Measurements from ENCODE around the gene CD6.

The CD6 gene

DNA sequence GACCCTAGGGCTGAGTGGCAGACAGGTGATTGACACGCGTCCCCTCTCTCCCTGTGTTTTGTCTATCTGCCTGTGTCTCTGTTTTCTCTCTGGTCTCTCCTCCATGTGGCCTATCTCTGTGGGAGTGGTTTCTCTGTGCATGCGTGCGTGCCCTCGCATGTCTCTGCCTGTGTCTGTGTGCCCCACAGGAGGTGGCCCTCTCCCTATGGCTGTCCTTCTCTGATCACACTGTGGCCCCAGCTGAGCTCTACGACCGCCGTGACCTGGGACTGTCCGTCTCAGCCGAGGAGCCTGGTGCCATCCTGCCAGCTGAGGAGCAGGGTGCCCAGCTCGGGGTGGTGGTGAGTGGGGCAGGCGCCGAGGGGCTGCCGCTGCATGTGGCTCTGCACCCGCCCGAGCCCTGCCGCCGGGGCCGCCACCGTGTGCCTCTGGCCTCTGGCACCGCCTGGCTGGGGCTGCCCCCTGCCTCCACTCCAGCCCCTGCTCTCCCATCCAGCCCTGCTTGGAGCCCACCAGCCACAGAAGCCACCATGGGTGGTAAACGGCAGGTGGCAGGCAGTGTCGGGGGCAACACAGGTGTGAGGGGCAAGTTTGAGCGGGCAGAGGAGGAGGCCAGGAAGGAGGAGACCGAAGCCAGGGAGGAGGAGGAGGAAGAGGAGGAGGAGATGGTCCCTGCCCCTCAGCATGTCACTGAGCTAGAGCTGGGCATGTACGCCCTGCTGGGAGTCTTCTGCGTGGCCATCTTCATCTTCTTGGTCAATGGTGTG, 35.6 kb upstream of the CD6 start:
- no peak for DNase-seq

DNA sequence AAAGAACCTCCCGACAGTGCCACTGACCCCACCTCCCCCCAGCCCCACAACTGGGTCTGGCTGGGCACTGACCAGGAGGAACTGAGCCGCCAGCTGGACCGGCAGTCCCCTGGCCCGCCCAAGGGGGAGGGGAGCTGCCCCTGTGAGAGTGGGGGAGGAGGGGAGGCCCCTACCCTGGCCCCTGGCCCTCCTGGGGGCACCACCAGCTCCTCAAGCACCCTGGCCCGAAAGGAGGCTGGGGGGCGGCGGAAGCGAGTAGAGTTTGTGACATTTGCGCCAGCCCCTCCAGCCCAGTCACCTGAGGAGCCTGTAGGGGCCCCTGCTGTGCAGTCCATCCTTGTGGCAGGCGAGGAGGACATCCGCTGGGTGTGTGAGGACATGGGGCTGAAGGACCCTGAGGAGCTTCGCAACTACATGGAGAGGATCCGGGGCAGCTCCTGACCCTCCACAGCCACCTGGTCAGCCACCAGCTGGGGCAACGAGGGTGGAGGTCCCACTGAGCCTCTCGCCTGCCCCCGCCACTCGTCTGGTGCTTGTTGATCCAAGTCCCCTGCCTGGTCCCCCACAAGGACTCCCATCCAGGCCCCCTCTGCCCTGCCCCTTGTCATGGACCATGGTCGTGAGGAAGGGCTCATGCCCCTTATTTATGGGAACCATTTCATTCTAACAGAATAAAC, 34.9 kb upstream of the CD6 start:
- DNase-seq, result no peak

DNA sequence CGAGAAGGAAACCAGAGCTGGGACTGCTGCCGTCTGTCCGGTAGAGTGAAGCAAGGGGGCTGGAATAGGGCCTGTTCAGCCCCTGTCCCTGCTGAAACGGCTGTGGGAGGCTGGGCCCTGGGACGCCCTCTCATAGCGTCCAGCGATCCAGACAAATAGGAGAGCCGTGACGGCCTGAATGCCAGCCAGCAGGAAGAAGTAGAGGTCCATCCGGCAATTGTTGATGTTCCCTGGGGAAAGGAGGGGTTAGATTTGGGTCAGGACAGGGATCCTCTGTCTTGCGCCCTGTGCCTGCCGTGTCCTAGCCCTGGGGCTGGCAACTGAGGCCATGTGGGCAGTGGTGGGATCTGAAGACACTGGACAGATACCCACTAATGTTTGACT, 34.3 kb upstream of the CD6 start:
- DNase-seq, result no peak

DNA sequence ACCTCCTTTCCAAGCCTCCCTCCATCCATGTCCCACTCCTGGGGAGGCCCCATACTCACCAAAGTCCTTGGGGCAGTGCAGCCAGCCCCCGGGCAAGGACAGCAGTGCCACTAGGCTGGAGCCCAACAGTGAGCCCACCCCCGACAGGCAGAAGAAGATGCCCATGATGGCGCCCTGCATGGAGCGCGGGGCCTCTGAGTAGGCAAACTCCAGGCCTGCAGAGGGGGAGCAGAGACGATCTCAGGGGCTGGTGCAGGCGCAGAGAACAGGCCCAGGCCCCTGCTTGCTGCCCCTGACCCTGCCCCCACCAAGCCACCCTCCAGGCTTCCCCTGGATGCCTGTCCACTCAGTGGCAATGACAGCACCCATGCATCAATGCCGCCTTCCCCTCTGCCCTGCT, 33.7 kb upstream of the CD6 start:
- no peak for DNase-seq

DNA sequence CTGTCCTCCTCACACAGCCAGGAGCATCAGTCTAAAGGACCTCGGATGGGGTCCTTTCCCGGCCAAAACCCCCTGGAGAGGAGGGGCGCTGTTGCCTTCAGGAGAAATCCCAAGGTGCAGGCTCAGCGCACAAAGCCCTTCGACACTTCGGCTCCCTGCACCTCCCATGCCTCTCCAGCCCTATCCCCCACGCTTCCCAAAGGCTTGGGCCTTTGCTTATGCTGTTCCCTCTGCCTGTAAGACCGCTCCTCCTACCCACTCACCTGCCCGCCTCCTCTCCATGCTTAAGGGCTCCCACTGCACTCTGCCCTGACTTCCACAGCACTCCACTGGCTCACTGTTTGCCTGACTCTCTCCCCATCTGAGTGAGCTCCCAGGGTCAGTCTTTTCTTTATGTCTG, 33.0 kb upstream of the CD6 start:
- DNase-seq, result no peak

DNA sequence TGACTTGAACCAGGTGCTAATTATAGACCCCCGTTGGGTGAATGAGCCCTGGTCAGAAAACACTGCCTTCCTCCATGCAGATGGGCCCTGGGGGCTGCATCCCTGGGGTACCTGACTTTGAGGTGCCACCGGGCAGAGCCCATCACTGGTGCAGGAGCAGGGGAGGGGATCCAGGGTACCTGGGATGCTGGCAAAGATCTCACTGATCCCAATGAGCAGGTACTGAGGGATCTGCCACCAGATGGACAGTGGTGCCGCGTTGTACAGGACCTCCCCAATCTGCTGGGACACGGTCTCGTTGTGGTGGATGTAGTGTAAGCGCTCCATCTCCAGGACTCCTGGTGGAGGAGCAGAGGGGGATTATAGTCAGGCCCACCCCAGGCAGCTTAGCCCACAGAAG, 32.2 kb upstream of the CD6 start:
- no peak for DNase-seq

DNA sequence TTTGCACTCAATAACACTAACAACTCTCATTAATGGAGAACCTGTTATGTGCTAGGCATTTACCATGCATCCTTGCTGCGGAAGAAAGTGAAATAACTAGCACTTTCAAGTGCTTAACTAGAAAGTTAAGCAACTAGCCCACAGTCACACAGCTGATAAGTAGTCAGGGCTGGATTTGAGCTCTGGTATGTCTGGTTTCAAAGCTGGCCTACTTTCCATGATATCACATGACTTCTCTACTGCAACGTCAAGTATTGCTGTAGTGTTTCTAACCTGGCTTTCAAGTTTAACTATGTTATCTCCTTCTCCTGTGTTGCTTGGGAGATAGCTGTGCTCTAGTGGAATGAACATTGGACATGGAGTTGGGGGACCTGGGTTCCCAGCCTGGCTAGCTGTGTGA, 31.6 kb upstream of the CD6 start:
- no peak for DNase-seq

DNA sequence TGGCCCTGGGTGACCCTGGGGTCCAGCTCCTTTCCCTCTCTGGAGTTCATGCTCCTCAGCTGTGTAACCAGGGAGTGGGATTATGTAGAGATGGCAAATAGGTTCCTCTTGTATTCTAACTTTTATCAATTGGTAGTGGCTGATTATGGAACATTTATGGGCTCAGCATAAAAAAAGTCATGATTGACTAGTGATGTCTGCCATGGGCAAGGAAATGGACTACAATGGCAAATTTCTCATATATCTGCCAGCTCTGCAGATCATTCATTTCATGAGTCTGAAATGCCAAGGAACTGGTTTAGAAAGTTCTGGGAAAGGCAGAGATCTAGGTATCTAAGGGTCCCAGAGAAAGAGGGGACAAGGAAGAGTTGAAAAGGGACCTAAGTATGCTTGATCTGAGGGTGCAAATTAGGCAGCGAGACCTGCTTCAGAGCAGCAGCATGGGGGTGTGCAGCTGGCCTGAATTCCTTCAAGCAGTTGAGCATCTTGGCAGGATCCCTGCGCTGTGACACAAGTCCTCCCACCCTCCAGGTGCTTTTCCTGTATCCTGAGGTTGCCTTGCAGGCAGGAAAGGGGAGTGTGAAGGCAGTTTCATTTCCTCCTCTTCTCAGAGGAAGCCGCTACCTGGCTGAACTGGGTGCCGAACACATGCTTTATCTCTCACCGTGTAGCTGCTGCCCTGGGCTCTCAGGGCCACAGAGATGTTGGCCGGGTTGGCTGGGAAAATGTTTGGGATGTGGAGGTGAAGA, 29.9 kb upstream of the CD6 start:
- no peak for DNase-seq

DNA sequence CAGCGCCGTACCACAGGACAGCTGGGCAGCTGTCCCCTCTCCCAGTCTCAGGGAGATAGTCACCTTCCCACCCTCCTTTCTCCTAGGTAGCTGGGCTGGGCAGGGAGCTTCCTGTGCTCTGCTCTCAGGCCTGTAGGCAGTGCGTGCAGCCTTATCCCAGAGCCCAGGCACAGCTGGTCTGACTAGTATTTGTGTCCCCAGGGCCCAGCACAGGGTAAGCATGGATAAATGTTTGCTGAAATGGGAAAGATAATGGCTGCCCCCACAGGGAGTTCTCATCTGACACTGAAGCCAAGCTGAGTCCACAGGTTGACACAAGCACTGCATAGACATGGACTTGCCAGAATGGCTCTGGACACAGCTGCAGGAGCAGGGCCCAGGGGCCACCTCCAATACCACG, 29.3 kb upstream of the CD6 start:
- DNase-seq, result peak in 1 of 2 experiments; percentile 35

DNA sequence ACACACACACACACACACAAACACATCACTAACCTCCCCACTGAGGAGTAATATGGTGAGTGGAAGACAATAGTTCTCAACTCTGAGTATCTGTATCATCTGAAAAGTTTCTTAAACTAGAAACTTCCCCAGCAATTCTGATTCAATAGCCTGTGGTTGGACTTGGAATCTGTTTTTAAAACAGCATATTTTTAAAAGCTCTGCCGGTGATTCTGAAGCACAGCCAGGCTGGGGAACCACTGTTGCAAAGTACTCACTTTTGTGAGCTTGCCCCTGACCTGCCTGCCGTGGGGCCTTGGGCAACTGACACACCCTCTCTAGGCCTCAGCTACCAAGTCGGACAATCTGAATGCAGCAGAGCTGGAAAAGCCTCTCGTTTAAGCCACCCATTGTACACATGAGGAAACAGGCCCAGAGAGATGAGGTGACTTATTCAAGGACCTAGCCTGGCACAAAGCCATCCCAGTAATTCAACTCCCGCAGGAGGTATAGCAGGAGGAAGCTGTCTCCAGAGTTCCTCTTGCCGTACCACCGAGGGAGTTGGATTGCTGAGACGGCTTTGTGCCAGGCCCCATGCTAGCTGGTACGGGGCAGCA, 28.4 kb upstream of the CD6 start:
- no peak for DNase-seq

DNA sequence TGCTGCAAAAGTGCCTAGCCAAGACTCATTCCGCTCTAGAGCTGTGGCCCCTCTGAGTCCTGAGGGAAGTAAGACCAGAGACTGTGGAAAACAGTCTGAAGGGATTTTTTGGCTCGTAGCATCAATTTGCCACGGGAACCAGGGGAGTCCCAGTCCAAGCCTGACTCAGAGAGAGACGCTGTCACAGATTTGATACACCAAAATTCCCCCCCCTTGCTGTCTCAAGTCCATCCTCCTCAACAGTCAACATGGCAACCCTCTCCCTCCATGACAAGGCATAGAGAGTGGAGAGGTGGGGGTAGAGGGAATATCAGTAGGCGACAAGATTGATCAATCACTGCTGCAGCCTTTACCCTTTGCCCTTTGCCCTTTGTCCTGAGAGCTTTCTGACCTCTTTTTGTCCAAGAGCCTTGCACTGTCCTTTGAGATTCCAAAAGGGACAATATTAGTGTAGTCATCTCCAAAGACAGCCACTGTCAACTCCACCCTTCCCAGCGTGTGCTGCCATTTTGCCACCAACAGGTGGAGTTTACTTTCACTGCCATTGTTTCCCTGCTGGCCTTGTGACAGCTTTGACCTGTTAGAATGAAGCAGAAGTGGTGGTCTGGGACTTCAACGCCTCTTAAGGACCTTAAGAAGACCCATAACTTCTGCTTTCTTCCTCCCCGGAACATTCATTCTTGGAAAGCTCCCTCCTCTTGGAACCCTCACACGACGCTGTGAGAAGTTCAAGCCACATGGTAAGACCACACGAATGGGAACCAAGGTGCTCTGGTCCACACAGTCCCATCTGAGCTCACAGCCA, 26.8 kb upstream of the CD6 start:
- DNase-seq, result no peak

DNA sequence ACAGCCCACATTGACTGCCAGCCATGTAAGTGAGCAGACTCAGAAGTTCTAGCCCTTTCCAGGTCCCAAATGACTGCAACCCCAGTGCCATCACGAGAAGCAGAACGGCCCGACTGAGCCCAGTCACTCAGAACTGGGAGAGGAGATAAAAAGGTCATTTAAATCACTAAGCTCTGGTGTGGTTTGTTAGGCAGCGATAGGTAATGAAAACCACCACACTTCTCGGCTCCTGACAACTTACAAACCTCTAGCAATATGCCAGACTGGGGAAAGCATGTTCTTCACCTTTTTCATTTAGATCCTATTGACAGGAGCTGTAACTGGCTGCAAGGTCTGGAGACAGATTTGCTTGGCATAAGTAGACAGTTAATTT, 26.2 kb upstream of the CD6 start:
- no peak for DNase-seq

DNA sequence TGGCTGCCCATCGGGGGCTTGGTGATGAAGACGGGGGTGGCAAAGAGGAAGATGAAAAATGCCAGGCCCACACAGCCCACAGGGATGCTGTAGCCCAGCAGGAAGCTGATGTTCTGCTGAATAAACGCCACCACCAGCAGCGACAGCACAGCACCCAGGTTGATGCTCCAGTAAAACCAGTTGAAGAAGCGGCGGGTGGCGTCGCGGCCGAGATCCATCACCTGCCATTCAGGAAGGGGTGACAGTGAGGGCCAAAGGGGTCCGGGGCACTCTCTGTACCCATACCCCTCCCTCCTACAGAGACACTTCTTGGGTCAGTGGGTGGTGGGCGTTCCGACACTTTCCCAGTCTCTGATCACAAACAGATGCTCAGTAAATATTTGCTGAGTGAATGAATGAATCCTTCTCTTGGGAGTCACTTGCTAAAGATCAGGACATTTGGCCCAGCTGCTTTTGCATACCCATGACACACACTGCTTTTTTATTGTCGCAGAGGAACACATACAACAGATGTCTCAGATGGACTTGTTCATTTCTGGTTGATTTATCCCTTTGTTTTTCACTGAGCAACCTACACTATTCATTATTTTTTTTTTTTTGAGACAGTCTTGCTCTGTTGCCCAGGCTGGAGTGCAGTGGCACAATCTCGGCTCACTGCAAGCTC, 24.7 kb upstream of the CD6 start:
- no peak for DNase-seq

DNA sequence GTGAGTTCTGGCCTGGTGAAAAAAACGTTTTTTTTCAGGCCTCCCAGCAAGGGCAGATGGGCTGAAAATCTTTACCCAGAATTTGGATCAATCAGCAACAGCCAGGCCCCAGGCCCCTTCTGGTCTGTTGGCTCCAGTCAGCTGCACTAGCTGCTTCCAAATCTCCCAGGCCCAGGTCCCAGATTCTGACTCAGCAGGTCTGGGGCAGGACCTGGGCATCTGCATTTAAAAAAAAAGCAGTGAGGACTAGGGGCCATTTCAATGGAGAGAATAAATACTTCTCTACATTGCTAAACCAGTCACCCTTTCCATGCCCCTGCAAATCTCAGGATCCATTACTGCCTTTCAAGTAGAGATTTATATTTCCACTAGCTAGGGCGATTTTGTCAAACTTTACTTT, 23.8 kb upstream of the CD6 start:
- no peak for DNase-seq

DNA sequence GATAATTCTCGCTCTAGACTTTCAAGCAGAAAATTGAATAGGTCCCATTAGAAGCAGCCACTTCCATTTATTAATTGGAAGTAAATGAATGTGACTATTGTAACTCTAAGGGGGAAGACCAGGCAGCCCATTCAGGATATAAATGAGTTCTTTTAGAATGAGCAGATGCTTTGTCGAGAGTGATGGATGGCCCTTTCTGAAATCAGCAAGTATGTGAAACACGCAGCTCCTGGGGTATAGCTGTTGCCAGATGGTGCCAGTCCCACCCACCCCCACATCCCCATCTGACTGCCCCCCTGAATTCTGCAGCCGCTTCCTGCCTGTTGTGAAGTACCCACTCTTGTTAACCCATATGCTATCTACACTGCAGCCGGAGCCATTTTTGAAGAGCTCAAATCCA, 23.2 kb upstream of the CD6 start:
- no peak for DNase-seq

DNA sequence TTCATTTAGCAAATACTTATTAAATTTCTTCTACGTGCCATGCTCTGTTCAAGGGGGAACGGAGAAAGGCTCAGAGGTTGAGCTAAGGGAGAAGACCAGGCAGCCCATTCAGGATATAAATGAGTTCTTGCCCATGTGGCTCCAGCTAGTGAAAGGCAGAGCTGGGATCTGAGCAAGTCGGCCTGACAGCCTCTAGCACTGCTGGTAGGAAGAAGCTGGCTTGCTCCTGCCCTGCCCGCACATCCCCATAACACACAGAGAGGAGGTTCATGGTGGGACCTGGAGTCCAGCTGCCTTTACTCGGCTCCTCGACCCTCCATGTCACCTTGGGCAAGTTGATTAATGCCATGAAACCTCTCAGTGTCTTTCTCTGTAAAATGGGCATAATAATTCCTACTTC, 21.5 kb upstream of the CD6 start:
- no peak for DNase-seq

DNA sequence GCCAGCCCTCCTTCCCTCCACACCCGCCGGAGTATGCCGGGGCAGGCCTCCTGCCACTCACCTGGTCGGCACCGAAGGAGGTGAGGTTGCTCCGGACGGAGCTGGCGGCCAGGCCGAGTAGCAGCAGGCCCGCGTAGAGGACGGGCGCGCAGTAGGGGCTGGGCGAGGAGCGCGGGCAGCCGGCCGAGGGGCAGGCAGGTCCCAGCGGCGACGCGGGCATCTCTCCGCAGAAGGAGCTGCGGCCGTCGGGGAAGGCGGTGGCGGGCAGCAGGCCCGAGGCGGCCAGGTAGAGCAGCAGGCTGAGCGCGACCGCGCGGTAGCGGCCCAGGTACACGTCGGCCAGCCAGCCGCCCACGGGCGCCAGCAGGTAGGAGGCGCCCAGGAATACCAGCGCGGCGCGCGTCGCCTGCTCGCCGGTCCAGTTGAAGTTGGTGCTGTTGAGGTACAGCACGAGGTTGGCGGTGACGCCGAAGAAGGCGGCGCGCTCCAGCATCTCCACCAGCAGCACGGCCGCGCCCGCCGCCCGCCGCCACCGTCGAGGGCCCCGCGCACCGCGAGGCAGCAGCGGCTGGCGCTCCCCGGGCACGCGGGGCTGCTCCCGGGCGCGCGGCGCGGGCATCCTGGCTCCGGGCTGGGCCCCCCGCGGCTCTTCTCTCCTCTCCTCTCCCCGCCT, 20.4 kb upstream of the CD6 start:
- no peak for DNase-seq

DNA sequence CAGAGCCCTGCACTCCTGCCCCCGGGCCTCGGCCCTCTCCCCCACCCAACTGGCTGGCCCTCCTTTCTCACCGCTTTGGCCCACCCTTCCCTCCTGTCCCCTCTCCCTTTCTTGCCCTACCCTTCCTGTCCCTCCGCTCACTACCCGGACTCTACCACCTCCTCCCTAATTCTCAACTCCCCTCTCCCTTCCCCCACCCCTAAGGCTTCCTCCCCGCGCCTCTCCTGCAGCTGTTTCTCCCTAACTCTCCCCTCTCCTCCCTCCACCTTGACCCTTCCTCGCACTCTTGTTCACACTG, 19.9 kb upstream of the CD6 start:
- DNase-seq, result no peak

DNA sequence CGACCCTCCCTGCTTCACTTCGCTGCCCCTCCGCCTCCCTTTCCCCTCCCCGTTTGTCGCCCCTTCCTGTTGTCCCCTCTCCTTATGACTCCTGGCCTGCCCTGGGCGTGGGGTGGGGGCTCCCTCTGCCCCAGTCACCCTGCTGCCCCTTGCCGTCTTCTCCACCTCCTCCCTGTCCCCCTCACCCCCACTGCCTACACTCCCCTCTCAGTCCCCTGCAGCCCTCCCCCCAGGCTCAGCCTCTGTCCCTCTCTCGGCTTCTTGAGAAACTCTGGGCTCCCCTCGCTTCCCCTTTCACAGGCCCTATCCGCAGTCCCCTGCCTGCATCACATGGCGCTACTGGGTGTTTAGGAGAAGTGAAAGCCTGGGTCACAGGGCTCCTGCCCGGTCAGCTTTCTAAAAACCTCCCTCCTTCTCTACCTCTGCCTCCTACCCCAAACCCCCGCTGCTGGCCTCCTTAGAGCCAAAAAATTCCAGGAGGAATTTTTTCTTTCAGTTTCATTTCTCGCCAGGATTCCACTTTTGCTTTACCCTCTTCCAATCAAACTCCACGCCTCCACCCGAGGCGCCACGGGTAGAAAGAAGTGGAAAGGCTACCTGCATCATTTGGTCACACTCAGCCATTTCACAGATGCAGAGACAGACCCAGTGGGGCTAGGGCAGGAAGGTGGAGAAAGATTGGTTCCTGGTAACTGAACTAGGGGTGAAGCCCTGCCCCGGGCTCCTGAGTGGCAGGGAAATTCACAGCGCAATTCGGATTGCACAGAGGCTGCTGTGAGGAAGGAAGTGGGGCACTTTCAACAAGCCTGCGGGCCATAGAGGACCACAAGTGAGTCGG, 19.4 kb upstream of the CD6 start, which contains the start of gene SLC15A3:
SLC15A3 (minus strand) TSS at position 273 of the 838 bp plus-strand sequence. CDS start 625 bp downstream, outside the sequence.
- DNase-seq, result no peak

DNA sequence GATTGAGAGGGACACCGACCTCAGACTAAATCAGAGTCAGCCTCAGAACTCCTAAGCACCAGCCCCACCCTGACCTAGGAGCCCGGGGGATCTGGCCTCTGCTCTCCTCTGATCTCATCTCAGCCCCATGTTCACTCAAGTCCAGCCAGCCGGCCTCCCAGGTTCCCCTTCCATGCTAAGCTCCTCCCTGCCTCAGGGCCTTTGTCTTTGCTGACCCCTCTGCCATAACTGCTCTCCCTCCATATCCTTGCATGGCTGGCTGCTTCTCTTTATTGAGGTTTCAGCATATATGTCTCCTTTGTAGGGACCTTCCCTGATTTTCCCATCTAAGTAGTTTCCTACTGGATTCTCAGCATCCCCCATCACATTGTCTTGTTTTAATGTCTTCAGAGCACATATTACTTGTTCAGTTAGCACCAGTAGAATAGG, 18.7 kb upstream of the CD6 start:
- DNase-seq, result no peak

DNA sequence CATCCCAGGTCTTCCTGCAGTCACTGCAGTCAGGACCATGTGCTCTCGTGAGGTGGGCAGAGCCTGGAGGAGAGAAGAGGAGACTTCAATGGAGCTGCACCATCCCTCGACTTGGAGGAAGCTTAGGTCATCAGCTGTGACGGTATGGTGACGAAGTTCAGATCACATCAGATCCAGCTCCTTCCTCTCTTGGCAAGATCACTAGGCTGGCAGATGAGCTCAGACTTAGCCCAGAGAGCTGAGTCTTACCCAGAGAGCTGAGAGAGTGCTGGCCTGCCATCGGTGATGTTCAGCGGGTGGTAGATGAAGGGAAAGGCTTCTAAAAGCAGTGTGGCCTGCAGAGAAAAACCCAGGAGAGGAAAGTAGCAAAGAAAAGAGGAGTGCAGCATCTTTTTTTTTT, 17.7 kb upstream of the CD6 start:
- DNase-seq, result no peak
